ENCODE results near the gene DCBLD2.

Gene DCBLD2

DNA sequence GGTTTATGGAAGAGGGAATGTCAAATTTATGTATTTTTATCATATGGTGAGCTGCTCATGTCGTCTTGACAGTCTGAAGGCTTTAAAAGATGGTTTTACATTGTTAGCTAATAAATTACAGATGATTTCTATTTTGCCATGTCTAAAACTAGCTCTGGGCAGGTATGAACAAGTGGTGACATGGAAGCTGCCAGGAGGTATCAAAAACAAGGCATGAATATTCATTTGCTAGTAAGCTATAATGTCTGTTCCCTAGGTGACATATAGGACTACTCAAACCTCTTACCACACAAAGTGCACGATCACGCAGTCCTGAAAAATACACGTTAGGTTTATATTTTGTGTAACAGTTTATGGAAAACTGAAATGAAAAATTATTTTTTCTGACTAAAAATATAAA, 103.6 kb downstream of the DCBLD2 start:
- DNase-seq, result no peak

DNA sequence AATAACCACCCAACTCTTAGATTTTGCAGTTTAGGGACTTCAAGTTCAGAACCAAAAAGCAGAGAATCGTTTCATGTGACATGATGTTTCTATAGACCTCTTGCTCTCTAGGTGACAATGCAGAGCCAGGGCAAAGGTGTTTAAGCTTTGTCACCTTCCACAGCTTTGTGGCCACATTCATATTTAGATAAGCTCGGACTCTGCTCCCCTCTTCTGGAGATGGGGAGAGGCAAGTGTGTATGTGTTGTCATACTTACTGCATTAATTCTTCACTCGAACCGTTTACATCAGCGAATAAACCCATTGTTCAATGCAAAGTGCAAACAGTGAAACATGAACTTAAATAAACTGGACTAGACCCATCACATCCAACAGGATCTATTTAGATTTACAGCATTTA, 105.2 kb downstream of the DCBLD2 start:
- no peak for DNase-seq

DNA sequence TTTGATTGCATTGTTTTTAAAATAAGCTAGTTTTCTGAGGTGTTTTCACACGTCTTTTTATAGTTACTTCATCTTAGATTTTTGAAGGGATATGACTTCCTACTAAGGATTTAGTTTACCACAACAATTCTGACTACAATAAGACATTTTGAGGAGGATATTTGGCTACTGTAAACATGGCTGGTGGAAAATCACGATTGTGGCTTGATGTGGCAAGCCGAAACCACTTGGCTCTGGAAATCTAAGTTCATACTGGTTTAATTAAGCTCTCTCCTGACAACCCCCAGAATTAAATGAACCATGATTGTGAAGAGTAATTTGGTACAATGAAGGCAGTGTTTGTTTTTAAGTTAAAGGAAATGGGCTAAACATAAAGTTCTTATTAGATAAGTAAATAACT, 107.5 kb downstream of the DCBLD2 start:
- no peak for DNase-seq

DNA sequence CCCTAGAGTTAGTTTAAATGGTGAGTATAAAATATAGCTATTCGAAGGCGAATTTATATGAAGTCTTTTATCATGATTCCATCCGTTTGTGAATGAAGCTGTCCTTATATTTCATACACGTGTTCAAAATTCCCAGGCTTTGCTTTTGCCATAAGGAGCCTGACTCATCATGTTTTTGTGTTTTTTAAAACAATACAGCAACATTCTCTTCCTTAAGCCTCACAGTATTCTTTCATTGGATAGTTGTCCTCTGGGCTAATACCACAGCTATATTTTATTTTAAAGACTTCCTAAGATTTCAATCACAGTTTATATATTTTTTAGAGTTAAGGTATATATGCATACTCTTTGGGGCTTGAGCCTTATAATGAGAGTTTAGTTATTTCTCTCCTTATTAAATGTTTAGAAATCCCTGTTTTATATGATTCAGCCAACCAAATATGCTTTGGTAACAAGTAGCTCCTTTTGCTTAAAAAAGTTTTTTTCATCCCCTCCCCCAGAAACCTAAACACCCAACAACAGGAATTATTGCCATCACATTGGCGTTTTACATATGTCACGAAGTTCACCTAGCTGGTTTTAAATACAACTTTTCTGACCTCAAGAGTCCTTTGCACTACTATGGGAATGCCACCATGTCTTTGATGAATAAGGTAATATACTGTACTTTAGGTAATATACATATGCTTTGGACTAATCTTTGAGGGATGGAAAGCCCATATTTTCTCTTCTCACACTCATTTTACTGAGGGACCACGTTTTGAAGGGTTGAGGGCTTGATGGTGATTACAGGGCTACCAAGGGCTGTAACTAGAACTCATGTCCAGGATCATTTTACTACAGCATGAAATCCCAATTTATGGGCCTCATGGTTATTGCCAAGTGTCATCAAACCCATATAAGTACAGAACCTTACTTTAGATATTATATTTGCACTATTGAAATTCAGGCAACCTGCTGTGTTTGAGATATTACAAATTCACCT, 109.9 kb downstream of the DCBLD2 start:
- no peak for DNase-seq

DNA sequence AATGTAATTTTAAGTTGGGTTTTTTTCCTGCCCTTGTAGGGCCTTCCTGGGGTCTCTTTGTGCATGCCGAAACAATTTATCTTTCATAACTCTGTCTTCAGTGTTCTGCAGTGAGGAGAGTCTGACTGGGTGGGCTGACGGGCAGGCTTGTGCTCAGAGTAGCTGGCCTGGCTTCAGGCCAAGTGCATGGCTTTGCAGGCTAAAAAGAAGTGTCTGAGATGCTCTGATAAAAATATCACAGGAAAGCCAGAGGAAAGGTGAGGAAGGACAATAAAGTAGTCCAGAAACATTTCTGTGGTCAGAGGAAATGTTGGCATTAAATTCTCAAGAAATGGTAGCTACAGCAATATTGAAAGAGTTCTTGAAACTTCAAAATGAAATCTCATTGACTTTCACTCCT, 112.8 kb downstream of the DCBLD2 start:
- DNase-seq, result peak in 2 of 58 donors; percentile 10 to 32

DNA sequence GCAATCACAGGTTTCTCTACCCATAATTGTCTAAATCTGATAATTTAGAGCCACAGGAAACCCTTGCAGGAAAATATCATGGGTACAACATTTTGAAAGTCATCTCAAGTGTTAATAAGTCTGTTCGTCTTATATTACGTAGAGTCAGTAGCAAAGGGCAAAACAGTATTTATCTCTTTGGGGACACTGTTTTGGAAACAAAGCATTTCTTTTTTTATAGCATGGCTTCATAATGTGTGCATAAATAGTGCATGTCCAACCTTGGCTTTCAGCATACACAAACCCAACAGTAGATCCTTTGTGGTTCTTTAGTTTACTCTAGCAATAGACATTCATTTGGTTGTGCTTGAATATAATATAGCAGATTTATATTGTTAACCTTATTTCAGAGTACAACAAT, 114.3 kb downstream of the DCBLD2 start:
- DNase-seq, result no peak

DNA sequence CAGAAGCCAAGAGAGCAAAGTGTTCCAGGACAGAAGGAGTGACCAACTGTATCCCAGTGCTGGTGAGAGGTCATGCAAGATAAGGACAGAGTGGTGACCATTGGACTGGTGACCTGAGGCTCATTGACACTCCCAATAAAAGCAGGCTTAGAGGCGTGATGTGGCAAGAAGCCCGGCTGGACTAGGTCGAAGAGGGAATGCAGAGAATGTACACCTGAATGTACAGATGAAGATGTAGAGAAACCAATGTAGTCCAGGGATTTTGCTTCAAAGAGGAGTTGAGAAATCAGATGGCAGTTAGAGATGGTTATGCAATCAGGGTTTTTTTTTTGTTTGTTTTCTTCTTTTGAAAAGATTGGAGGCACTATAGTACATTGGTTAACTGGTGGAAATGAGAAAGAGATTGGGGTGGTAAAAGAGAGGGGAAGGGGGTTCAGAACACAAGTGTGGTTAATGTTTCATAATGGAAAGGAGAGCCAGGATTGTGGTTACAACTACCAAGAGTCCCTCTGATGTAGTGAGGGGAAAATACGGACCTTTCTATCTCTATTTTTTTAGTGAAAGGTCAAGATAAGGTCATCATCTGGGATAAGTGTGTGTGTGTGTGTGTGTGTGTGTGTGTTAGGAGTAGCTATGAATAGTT, 115.0 kb downstream of the DCBLD2 start:
- no peak for DNase-seq

DNA sequence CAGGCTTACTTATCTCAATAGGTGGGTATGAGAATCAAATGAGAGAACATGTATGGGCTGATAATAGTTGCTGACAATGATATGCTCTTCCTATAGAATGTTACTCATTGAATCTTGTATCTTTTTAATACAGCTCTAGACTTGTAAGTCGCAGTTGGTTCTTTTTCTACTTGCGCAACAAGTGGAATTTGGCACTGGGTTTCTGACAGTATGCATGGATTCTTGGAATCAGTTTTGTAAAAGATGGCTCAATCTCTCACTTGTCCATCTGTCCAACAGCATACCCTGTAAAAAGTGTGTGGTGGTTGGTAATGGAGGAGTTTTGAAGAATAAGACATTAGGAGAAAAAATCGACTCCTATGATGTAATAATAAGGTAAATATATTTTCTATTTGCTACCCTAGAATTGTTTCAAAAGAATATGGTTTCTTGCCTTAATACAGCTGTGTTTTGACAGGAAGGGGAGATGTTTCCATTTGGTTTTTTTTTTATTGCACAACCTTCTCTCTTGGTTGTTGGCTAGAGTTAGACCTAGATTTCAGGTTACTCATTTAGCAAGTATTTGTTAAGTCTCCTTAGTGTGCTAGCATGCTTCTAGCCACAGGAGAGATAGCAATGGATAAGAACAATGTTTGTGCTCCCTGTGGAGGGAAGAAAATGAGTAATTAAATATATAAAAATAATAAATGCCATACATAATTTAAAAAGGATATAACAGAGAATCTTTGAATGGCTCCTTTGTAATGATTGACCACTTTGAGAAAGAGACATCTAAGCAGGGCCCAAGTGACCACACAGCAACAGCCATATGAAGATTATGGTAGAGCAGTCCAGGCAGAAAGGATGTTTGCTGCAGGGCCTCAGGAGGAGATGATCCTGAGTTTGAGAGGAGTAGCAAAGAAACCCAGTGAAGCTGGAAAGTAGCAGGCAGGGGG, 116.6 kb downstream of the DCBLD2 start:
- no peak for DNase-seq

DNA sequence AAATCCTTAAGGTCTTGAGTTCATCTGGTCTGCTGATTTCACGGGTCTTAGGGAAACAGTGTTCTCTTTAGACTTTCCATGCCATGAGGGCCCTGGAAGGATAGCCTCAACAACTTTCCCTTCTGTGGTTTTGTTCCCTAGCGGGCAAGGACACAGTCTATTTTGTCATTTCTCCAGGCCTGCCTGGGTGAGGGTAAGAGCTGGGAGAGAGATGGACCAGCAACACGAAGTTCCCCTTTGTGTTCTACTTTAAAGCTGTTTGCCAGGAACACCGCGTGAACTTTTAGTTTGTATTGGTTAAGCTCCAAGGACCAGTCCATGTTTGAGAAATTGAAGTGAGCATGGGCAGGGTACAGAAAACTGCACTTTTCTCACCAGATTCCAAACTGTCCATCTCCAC, 117.5 kb downstream of the DCBLD2 start:
- DNase-seq, result no peak

DNA sequence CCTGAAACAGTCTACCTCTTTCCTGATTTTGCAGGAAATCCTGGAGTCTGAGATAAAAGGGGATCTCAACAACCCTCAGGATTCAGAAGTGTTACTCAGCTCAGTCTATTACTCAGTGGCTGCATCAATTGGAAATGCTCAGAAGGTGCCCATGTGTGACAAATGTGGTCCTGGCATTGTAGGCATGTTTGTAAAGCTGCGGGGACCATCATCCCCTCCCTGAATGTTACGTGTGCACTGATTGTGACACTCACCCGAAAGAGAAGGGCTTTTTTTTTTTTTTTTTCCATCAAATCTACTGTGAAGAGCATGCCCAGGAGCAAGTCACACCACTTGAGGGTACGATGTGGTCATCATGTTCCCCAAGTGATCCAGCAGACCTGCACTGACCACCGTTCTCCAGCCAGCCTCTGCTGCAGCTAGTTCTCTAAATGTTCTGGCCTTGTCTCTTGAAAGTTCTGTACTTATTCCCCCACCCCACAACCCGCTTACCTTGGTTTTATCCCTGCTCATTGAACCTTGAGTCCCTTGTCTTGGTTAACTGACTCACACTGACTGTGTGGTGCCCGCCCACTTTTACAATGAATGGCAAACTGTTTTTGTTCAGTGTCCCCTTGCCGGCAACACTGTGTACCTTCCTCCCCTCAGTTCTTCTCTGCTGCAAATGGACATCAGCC, 118.5 kb downstream of the DCBLD2 start:
- DNase-seq, result no peak

DNA sequence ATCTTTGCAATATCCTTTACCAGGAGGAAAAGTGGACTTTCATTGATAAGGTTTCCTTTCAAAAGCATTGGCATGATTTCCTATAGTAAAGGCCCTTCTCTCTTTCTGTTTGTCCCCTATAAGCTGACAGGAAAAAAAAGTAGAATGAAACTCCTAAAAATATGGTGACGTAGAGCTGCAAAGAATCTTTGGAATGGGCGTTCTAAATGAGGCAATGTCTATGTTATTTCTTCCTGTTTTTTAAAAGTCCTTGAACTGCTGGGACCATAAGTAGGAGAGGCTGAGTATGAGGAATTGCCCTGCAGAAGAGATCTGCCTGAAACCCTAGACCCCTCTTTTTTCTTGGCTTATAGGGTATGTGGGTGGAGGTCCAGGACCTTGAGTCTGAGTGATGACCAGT, 121.2 kb downstream of the DCBLD2 start:
- DNase-seq, result no peak

DNA sequence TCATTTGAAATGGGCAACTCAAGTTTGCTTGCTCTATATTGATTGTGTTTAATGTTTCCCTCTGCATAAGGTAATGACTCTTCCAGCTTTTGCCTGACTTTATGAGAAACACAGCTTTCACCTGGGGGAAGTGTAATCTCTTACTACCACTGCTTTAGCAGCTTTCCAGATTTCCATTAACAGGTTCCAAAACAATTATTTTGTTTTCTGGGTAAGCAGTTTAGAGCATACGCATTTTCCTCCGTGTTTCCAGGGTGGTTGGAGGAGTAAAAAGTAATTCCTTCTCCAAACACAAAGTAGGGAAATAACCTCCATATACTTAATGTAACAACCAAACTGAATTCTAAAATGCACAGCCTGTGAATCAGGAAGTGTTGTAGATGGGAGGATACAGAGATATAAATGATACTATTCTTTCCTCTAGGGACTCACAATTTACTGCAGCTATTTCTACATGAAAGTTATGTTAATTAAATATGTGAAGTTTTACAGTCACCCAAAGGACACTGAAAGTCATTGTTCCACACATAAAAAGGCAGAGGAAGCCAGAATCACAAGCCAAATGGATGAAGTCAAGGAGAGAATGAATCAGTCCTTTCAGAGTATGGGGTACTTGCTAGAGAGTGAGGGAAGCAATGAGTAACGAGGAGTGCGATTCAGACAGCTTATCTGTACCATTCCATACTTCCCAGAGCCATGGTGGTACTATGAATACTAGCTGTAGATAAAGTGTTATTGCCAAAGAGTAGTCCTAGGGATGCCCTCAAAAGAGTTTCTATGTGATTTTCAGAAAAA, 121.8 kb downstream of the DCBLD2 start:
- peak in 5 of 58 donors; percentile 10 to 86 (median 31) for DNase-seq

DNA sequence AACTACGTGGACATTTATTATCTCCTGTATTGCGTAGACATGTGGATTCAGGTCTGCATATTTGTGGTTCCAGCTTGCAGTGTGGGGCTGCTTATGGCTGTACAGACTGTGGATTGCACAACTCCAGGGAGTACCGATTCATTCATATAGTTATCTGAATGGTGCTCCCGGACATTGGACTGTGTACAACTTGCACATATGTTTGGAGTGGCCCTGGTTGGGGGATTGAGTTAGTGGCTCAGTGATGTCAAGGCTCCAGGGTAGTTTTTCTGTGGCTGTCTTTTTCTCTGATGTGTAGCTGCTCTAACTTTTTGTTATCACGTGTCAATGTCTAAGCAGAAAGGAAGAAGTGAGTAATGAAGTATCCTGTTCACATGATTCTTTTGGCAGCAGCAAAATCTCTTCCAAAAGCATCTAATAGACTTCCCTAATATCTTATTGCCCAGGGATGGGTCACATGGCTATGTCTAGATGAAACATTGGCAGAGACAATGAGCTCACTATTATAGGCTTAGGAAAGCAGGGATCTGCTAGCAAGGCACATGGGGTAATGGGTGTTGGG, 122.6 kb downstream of the DCBLD2 start:
- DNase-seq, result peak in 1 of 58 donors; percentile 14

DNA sequence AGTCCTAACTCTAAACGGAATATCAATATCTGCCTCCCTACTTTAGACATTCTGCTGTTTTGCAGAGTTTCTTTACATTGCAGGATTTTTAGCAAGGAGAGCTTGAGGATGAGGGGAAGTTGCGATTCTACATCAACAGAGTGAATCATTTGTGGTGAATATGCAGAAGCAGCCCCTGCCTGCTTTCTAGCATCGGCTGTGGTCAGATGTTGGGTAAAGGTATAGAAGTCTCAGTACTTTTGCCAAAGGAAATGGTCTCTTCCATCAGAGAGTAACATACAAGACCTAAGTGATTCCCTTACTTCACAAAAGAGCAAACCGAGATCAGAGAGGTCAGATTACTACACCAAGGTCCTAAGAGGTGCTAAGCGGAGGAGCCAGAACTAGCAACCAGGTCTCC, 123.1 kb downstream of the DCBLD2 start:
- no peak for DNase-seq

DNA sequence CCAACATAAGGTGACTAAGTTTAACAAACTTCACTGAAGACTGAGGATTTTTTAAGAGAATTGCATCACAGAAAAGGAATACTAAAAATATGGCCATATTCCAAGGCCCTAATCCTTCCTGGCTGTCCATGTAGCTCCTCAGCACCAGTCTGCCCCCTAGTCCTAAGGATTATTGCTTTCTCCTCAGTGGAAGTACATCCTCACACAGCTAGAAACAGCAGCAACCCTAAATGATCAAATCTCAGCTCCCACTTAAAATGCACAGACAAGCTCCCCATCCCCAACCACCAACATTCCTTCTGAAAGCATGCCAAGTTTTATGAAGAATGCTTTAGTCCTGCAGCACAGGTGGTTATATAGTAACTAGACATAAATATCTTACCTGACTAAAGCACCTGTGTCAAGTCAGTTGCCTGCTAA, 123.7 kb downstream of the DCBLD2 start:
- no peak for DNase-seq

DNA sequence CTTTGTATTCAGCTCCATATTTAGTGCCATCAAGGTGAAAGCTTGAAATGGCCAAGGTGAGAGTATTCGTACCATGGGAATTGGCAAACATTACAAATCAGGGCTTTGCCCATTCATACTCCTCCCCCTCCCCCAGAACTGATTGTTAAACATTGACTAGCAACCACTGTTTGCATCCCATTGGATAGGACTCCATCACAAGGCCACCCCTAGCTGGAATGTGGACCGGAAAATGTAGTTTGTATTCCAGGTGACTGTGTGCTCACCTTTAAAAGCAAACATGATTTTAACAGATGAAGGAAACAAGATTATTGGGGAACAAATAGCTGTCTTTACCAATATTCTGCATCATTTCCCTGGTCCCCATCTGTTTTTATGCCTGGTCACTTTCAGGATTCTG, 124.2 kb downstream of the DCBLD2 start:
- no peak for DNase-seq

DNA sequence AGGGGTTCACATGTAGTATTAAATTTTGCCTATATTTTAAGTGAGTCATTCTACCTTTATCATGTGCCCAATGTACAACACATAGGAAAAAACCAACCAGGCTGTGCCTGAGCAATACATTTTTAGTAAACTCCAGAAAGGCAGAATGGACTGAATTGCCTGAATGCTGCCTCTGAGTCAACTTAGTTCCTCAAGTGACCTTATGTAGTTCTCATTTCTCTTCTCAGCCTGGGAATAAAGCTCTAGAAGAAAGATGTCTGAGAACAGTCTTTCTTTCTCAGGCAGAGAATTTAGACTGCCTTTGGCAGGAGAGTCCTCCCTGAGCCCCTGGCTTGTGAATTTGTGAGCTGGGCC, 125.4 kb downstream of the DCBLD2 start:
- no peak for DNase-seq

DNA sequence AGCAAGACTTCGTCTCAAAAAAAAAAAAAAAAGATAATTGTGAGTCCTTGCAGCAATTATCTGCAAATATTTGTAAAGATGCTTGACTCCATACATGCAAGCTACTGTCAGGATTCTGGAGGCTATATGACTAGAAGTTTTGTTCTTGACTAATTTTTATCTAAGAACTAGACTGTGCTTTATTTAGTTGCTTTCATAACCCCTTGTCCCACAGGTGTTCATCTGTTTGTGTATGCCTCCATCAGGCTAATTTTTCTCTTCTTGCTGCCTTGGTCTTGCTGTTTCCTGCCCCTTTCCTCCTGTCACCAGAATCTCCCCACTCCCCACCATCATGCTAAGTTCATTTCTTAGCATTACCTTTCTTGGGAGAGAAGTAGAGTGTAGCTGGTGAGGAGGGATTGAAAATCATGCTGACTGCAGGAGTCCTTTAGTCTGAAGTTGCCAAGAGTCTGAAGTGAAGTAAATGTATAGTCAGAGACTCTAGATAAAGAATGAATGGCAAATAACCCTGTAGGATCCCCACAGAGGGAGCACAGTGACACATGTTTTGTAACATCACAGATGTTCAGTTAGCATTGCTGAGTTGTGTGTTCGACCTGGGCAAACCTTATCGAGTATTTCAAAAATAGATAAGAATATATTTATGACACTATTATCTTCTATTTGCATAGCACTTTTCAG, 125.9 kb downstream of the DCBLD2 start:
- DNase-seq, result no peak

DNA sequence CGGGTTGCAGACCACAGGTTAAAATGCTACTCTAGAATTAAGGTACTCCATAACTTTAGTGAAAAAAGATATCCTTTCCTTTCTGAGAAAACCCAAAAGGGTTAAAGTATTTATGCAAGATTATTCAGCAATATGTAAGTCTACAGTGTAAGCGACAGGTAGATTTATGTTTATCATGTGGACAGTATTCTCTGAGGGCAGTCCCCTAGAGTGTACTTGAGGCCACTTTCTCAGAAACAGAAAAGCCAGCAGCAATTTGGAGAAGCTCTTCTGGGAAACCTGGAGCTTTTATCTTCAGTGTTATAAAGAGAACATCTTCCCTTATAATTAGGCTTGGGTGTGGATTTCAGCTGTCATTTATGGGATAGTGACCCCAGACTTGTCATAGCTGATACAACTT, 129.5 kb downstream of the DCBLD2 start:
- no peak for DNase-seq
